GM23248 (cell line): ENCODE data around the gene MYO1D.

Source experiments
- EZH2 ChIP-seq: fragments of 200-600 bp; sonication (generic); IDR thresholded peaks from 2 replicates; pipeline ENCODE4 v1.6.1; 2018; ENCODE audit warnings: antibody characterized with exemption, mild to moderate bottlenecking; ENCODE audit not compliant: insufficient read depth, poor library complexity, severe bottlenecking
- EZH2phosphoT487 ChIP-seq: fragments of 200-600 bp; sonication (generic); IDR thresholded peaks from 2 replicates; pipeline ENCODE4 v1.6.1; 2018; ENCODE audit warnings: antibody characterized with exemption, moderate library complexity, mild to moderate bottlenecking, low read depth; ENCODE audit not compliant: insufficient read depth

- TF ChIP-seq EZH2 (no peak), EZH2phosphoT487 (no peak)
Observed at GRCh38 chr17:32477220-32477619, 399.7 kb downstream of the MYO1D start.
